ENCODE measurements around the gene PLAAT4.
"Not testable (repeated sequence)": the region's sequence is repeated elsewhere in the genome, so short reads cannot be mapped to it uniquely, and the experiment has no call there.

Gene PLAAT4

DNA sequence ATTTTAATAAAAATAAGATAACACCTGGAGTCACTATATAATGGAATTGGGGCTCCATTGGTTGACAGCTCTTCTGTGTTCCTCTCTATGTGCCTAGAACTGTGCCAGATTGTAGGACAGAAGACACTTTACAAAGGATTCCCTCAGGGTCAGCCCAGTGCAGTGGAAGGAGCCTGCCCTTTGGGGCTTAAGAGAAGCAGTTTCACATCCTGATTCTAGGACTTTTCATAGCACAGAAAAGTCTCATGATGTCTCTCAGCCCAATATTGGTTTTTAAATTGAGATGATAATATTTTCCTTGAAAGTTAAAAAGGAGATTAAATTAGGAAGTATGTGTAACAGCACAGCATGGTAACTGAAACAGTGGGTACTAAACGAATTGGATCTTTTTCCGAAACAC is 7.1 kb downstream of the PLAAT4 start:
- no peak for DNase-seq (ENCODE audit: low read depth in 2 of 2)

DNA sequence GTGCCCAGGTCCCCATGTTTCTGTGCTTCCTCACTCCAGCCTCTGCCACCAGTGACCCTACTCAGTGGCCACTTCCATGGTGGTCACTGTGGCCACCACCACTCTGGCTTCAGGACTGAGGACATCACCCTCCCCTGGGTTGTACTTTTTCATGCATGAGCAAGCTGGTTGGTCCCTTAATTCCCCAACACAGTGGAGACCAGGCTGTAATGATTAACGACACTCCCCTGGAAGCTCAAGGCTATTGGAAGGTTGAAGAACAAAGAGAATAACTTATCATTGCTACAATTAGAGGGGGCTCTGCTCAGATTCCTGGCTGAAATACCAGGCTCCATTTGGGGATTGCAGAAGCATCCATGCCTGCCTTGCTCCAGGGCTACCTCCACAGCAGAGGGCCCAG is 10.5 kb downstream of the PLAAT4 start:
- DNase-seq (ENCODE audit: low read depth in 2 of 2): no peak

DNA sequence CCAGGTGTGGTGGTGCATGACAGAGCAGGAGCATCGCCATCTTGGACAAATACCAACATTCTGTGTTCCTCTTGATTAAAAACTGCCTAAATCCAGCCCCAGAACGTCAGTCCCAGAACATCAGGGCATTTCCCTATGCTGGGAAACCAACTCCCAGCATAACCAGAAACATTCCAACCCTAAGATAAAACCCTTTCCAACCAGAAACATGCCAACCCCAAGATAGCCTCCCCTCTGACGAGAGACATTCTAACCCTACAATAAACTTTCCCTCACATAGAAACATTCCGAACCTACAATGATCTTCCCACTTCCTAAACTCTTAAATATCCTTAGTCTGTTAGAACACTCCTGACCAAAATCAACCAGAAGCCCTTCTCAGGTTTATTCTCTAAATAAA is 11.6 kb downstream of the PLAAT4 start:
- no peak for DNase-seq (ENCODE audit: low read depth in 2 of 2)

DNA sequence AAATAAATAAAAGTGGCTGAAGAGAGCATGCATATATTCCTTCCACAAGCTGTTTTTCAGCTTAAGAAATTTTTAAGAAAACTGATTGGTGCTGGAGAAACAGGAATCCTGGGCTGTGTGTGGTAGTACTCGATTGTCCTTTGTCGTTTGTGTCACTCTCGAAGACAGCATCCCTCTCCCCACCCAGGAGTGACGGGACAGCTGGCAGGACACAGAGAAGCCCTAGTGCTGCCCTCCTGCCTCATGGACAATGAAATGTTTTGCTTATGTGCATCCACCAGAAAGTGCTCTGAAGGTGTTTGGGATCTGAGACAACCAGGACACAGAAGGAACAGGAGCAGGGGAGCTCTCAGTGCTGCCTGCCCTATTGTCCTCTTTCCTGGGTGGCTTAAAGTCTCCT is 12.8 kb downstream of the PLAAT4 start:
- no peak for DNase-seq (ENCODE audit: low read depth in 2 of 2)

DNA sequence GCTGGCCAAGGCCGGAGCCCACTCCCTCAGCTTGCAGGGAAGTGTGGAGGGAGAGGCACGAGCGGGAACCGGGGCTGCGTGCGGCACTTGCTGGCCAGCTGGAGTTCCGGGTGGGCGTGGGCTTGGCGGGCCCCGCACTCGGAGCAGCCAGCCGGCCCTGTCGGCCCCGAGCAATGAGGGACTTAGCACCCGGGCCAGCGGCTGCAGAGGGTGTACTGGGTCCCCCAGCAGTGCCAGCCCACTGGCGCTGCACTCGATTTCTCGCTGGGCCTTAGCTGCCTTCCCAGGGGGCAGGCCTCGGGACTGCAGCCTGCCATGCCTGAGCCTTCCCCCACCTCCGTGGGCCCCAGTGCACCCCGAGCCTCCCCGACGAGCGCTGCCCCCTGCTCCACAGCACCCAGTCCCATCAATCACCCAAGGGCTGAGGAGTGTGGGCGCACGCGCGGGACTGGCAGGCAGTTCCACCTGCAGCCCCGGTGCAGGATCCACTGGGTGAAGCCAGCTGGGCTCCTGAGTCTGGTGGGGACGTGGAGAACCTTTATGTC is 13.6 kb downstream of the PLAAT4 start:
- not testable (repeated sequence) for DNase-seq (ENCODE audit: low read depth in 2 of 2)

DNA sequence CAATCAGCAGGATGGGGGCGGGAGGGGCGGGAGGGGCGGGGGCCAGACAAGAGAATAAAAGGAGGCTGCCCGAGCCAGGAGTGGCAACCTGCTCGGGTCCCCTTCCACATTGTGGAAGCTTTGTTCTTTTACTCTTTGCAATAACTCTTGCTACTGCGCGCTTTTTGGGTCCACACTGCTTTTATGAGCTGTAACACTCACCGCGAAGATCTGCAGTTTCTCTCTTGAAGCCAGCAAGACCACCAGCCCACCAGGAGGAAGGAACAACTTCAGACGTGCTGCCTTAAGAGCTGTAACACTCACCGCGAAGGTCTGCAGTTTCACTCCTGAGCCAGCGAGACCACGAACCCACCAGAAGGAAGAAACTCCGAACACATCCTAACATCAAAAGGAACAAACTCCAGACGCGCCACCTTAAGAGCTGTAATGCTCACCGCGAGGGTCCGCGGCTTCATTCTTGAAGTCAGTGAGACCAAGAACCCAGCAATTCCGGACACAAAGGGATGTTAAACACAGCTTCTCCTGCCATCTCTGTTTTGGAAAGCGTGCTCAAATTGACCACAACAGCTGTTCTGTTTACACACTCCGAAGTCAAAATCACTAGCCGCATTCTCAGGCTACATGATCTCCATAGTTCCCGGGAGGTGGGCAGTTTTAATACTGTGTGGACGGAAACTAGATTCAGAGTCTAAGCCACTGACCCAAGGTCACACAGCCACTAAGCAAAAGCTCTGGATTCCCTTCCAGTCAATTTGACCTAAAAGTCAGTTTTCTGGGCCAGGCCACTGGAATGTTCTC is 14.7 kb downstream of the PLAAT4 start:
- DNase-seq (ENCODE audit: low read depth in 2 of 2): no peak

DNA sequence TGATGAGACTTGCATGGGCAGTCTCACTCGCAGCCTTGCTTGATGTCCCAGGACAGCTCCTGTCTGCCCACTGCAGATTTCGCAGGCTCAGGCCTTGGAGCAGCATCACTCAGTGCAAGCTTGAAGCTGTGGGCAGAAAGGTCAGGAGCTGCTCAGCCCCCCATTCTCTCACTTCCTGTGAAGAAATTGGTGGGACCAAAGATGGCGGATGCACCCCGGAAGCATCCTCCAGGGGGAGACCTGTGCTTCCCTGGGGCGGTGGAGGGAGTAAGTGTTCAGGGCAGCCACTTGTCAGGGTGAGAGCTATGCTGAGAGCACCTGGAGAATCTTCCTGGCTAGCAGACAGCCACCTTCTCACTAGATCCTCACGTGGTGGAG is 15.3 kb downstream of the PLAAT4 start:
- no peak for DNase-seq (ENCODE audit: low read depth in 2 of 2)

DNA sequence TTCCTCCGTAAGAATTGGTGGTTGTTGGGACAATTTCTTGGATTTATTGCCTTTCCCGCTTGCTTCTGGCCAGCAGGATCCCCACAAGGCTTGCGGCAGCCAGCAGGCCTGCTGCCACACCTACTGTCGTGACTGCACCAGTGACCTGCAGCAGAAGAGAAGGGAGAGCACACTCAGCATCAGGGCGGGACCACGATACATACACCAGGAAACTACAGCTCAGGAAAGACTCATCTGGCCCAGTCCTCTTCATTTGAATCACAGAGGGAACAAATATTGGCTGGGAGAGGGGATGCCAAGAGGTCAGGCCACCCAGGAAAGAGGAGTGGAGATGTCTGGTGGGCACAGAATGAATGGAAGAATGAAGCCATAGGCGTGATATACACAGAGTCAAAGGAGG is 16.3 kb downstream of the PLAAT4 start:
- DNase-seq (ENCODE audit: low read depth in 2 of 2): no peak

DNA sequence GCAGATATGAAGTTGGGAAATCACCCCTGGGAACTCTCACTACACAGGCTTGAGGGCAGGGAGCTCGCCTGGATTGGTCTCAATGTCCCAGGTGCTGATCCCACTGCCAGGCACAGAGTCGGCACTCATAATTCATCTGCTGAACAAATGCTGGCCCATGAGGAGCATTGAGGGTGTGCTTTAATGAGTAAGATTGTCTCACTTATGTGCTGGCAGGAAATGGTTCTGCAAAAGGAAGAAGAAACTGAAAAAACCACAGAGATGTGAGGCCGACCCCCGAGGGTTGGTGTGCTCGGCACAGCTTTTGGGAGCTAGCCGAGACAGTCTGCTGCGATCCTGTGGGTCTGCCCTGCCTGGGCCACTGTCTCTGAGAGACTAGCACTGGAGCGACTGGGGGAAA is 17.2 kb downstream of the PLAAT4 start:
- DNase-seq (ENCODE audit: low read depth in 2 of 2): no peak

DNA sequence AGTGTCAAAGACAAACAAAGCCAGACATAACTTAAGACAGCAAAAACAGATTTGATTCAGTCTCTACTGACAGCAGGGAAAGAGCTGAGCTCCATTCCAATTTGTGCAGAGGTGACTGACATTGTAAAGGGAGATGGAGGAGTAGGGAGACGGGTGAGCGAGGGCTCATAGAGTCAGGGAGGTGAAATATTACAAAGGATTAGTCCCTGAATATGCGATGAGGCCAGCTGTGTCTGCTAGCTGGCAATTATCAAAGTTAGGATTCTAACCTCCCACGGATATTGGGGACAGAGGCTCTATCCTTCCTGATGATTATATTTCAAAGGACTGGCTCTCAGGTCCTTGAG is 18.2 kb downstream of the PLAAT4 start:
- no peak for DNase-seq (ENCODE audit: low read depth in 2 of 2)

DNA sequence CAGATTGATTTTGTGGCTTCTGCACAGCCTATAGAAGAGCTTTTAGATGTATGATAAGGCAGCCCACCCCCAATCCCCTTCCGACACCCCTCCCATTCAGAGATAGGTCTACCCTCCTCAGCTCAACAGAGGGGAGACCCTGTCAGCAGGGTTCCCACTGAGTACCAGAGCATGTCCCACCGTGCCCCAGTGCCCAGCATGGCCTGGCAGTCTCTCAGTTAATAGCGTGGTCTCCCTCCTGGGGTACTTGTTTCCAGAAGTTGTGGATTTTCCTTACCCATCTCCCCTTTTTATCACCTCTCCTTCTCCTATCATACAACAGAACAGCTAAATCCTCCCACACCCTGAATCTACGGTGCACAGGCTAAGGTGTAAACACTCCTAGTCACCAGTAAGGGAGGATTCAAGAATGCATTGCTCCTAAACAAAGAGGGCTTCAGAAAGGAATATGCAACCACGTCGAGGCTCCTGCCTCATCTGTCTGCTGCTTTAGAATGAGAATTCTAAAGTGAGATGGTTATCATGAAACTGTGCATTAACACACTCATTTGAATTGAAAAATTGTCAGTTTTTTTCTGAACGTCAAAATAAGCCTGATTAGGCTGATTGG is 19.9 kb downstream of the PLAAT4 start:
- no peak for DNase-seq (ENCODE audit: low read depth in 2 of 2)

DNA sequence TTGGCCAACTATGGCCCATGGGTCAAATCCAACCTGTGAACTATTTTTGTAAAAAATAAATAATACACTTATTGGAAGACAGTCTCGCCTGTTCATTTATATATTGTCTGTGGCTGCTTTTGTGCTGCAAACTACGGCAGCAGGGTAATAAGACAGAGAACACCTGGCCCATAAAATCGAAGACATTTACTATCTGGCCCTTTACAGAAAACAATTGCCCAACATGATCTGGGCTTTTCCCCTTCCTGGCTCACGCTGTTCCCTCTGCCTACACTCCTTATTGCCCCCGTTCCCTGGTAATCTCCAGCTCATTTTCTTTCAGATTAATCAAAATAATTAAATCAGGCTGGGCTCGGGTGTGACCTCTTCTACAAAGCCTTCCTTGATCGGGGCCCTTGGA is 21.0 kb downstream of the PLAAT4 start:
- DNase-seq (ENCODE audit: low read depth in 2 of 2): no peak

DNA sequence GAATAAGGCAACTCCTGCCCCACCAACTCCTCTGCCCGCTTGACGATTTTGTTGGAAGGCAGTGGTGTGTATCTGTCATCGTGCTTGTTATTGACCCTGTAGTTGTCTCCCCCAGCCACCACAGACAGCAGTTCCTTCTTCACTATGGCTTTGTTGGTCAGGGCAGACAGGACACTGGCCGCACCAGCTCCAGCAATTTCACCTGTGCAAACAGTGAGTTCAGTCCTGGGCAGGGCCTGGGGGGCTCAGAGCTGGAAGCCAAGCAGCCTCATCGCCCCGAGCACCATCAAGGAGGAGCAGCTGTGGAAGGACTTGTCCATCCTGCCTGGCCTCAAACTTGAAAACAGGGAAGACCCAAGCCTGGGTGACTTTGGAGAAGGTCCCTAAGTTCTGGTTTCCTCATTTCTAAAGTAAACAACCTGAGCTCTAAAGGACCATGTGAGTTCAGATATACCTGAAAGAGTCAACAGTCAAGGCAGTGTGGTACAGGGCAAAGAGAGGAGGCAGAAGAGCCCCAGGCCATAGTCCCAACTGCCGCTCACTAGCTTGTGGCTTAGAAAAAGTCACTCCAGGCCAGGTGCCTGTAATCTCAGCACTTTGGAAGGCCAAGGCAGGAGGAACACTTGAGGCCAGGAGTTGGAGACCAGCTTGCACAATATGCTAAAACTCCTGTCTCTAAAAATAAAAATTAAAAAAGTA is 22.0 kb downstream of the PLAAT4 start:
- no peak for DNase-seq (ENCODE audit: low read depth in 2 of 2)

DNA sequence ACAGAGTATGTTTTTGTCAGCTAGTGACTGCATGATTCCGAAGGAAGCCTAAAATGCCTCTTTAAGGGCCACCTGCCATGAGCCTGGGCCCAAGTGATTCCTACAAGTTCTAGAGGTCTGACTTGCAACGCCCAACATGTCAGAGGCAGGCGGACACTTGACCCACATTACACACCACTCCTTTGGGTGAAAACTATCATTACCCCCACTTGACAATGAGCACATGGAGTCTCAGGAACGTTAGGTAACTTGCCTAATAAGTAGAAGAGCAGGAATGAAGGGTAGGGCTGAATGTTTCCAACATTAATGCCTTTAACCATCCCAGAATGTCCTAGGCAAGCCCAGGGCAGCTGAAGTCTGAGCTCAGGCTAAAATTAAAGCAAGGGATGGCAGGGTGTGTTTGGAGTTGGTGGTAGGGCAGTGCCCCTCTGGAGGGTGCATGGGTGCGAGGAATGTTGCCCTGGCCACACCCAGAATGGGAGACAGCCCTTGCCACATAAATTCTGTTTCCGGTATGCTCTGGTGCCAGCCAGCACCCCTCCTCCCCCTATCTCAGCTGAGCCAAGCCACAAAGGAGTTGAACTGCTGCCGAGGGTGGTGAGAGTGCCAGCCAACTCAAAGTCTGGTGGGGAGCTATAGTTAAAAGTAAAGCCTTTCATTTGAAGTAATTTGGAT is 24.0 kb downstream of the PLAAT4 start:
- DNase-seq (ENCODE audit: low read depth in 2 of 2): no peak

DNA sequence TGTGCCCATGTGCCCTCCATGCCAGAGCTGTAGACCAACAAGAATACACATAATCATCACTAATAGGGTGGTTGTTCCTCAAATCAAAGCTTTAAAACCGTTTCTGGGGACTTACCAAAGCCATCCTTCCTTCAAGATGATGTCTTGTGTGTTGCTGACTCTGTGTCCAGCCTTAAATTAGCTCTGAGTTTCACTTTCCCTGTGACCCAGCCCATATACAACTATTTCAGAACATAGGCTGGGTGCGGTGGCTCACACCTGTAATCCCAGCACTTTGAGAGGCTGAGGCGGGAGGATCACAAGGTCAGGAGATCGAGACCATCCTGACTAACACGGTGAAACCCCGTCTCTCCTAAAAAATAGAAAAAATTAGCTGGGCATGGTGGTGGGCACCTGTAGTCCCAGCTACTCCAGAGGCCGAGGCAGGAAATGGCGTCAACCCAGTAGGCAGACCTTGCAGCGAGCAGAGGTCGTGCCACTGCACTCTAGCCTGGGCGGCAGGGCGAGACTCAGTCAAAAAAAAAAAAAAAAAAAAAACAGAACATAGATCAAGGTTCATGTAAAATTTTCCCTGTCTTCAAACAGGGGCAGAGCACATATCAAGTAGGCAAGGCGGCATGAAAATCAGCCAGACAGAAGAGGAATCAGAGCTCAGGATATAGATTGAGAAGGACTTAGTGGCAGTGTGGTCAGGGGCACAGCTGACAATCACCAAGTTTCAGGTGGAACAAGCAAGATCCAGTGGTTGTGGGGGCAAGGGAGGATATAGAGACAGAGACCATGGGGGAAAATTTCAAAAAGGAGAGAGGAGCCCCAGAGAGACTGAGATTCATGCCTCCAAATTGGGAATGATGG is 26.8 kb downstream of the PLAAT4 start, which contains the start of gene PLAAT2:
Gene PLAAT2, minus strand, starts transcription at position 179 of the 855 bp plus-strand sequence. Its CDS starts 55 bp downstream, at position 124.
- DNase-seq (ENCODE audit: low read depth in 2 of 2): no peak

DNA sequence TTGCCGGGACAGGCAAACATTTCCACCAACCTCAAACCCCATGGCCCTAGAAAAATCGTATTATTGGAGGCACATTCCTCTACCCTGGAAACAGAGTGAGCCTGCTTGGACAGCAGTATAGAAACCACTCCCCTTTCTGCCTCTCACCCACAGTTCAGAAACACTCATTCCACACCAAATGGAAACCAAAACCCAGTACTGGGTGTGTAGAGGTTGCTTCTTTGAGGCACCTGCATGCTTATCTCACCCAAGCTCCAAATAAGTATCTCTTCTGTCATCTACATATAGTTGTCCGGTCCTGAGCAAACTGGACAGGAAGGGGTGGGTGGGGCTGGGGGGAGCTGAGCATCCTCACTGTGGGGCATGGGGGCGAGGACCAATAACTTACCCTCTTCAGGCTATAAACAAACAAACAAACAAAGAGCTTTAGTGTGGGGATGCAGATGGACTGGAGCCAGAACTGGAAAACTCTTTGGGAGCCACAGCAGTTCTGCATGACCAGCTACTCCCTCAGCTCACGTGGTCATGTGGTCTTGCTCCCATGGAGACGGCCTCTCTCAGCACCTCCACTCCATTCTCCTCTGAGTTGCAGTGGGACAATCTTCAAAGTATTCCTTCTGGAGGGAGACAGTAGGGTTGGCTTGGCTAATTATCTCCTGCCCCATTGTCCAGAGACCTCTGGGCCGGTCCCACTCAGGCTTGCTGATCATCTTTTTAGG is 27.6 kb downstream of the PLAAT4 start:
- DNase-seq (ENCODE audit: low read depth in 2 of 2): no peak

DNA sequence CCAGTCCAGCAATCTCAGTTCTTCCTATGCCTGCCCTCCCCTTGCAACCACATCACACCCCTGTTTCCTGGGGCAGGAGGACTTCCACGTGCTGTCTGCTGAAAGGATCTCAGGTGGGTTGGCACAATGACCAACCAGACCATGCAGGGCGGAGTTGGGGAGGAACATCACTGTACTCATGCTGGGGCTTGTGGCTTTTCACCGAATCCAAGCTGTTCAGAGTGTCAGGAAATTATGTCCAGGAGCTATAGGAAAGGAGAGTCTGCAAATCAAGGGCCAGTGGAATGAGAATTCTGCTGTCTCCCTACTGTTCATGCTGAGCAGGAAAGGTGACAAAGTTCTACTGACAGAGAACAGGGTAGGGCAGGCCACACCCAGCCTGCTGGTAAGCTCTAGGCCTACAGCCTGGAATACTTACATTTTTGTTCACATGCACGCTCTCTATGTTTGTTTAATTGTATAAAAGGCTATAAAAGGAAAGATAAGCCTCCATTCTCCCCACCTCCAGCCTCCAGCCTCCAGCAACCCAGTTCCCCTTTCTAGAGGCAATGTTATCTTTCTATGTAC is 28.3 kb downstream of the PLAAT4 start:
- DNase-seq (ENCODE audit: low read depth in 2 of 2): no peak

DNA sequence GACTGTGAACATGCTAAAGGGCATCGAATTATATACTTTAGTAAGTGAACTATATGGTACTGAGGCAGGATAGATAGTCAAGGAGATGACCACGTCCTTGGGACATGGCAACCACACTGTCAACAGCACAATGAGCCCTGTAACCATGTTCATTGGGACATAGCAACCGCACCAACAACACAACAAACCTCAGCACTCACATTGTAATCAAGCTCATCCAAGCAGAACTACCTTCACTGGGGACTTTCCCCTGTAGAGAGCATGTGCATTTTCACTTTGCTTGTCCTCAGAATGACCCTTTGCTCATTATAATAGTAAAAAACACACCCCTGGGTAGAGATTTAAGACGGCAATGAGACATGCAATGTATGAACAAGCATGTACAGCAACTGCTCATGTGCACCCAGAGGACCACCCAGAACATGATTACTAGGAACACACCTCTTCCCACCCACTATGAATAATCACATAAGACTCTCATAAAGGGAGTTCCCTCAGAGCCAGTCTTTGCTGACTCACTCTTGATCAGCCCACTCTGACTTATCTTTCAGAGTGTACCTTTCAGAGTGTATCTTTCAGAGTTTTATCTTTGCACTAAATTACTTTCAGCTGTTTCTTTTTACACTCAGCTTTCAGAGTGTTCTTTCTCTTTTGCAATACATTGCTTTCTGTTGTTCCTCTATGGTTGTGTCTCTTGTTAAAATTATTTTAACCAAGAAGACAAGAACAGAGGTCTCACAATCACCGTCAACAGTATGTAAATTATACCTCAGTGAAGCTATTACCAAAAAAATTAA is 30.6 kb downstream of the PLAAT4 start:
- DNase-seq (ENCODE audit: low read depth in 2 of 2): peak in 1 of 2 donors; percentile 50

DNA sequence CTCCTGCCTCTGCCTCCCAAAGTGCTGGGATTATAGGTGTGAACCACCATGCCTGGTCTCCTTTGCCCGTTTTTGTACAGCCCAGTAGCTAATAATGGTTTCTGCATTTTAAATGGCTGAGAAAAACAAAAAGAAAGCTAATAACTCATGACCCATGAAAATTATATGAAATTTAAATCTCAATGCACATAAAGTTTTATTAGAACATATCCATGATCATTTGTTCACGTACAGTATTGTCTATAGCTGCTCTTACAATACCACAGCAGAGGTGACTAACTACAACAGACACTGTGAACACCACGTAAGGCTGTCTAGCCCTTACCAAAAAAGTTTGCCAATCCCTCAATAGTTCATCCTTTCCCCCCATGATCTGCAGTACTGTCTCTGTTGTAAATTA is 33.0 kb downstream of the PLAAT4 start:
- no peak for DNase-seq (ENCODE audit: low read depth in 2 of 2)

Measured in stimulated activated CD8-positive, alpha-beta memory T cell treated with anti-CD3 and anti-CD28 coated beads, Interleukin-15, amount 100 ng/mL, for 4 hours (primary cell).